GM13976 (cell line): ENCODE data around the gene TF.

Source experiments
- DNase-seq: peaks from one replicate; pipeline ENCODE4 v3.0.0; 2012; ENCODE audit warnings: low spot score
- CTCF ChIP-seq: IDR thresholded peaks from 2 replicates; pipeline ENCODE4 v1.5.1; 2012; ENCODE audit warnings: borderline replicate concordance, mild to moderate bottlenecking; ENCODE audit not compliant: insufficient read depth; ENCODE audit errors: extremely low read depth, missing control alignments, control extremely low read depth
- in situ Hi-C: fragments of 300-500 bp; cut with MboI; formaldehyde crosslinking; loops from one replicate; pipeline ENCODE4 v1.12.0; 2022; ENCODE audit warnings: low sequenced_read_pairs, mixed read lengths, inconsistent platforms; ENCODE audit not compliant: unreplicated experiment

The TF gene

GRCh38 chr3:133837487-133838295 is 91.5 kb downstream of the TF start:
- in situ Hi-C loops, result no loop called here
- DNase-seq, result no peak

GRCh38 chr3:133838296-133838789 is 92.2 kb downstream of the TF start:
- DNase-seq, result no peak
- in situ Hi-C loops, result no loop called here
- no peak for TF ChIP-seq CTCF

More at GRCh38 chr3:133837487-133838295, 91.5 kb downstream of the TF start:
- TF ChIP-seq CTCF, result no peak

- in situ Hi-C loops, result no loop called here
- no peak for DNase-seq
- no peak for TF ChIP-seq CTCF
These were observed 93.0 kb downstream of the TF start for GRCh38 chr3:133838916-133839800.

GRCh38 chr3:133840055-133840737 is 94.0 kb downstream of the TF start:
- DNase-seq, result no peak
- in situ Hi-C loops, result no loop called here
- TF ChIP-seq CTCF, result no peak

- TF ChIP-seq CTCF, result no peak
- in situ Hi-C loops, result no loop called here
- DNase-seq, result no peak
These were observed 94.6 kb downstream of the TF start for GRCh38 chr3:133840767-133841166.

GRCh38 chr3:133841196-133841595 is 95.0 kb downstream of the TF start:
- DNase-seq, result no peak
- TF ChIP-seq CTCF, result no peak
- in situ Hi-C loops, result no loop called here
